SJCRH30 (cell line): ENCODE measurements around the gene ARID1B. TPM values are rescaled to one million over a fixed set of nuclear protein-coding genes. Genes with fewer than 3 reads are reported as not detected.
"Not testable (repeated sequence)": the region's sequence is repeated elsewhere in the genome, so short reads cannot be mapped to it uniquely, and the experiment has no call there.

Source experiments
- DNase-seq, 2 experiments: peaks; one replicate each; pipeline ENCODE4 v3.0.0-alpha.2; 2015 to 2020
- H3K27ac ChIP-seq: fragments of 250-450 bp; sonication (Bioruptor Pico); 2 replicates; pipeline ENCODE4 v1.5.1; 2020; ENCODE audit warnings: mild to moderate bottlenecking, moderate library complexity
- H3K27me3 ChIP-seq: fragments of 250-450 bp; sonication (Bioruptor Pico); 2 replicates; pipeline ENCODE4 v1.5.1; 2020; ENCODE audit warnings: mild to moderate bottlenecking, moderate library complexity
- H3K36me3 ChIP-seq: fragments of 250-450 bp; sonication (Bioruptor Pico); 2 replicates; pipeline ENCODE4 v1.5.1; 2020; ENCODE audit warnings: mild to moderate bottlenecking, moderate library complexity
- H3K4me1 ChIP-seq: fragments of 250-450 bp; sonication (Bioruptor Pico); 2 replicates; pipeline ENCODE4 v1.5.1; 2020; ENCODE audit warnings: mild to moderate bottlenecking, moderate library complexity
- H3K4me3 ChIP-seq: fragments of 250-450 bp; sonication (Bioruptor Pico); 2 replicates; pipeline ENCODE4 v1.5.1; 2020; ENCODE audit warnings: mild to moderate bottlenecking, moderate library complexity
- H3K9me3 ChIP-seq: fragments of 250-450 bp; sonication (Bioruptor Pico); replicated peaks from 2 replicates; pipeline ENCODE4 v1.5.1; 2020; ENCODE audit warnings: mild to moderate bottlenecking, moderate library complexity
- total RNA-seq: library from RNA; depleted of rRNA; stranded (reverse); fragments of >200 nt; shearing (Covaris generic); gene quantifications from 2 replicates; pipeline ENCODE4 v1.2.3, GENCODE V29; 2014

ARID1B gene
- total RNA-seq, 1 experiment from 2014 or later = 28.5 TPM

GRCh38 chr6:157029980-157030690 is 253.0 kb downstream of the ARID1B start:
- Histone ChIP-seq H3K4me1 (no peaks in the 10 kb centered on the region), H3K27me3 (no peaks in the 10 kb centered on the region), H3K4me3 (no peak overlapping the region), H3K9me3 (no peaks in the 10 kb centered on the region), H3K27ac (no peak overlapping the region), H3K36me3 (no peaks in the 10 kb centered on the region)
- DNase-seq = no peak

DNA sequence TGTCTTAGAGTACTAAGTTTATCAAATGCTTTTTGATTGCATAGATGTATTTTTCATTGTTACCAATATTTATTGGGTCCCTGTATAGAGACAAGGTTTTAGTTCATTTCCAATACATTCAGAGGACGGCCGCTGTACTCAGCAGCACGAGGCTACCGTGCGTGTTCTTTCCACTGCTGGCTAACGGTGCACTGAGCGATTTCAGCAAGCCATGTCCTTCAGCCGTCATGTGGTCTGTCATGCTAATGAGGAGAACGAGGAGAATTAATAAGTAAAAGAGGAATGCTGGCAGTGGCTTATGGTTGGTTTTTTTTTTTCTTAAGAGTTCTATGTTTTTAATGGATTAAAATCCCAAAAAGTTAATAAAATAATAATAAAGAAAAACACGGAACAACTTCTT is 253.6 kb downstream of the ARID1B start:
- H3K27me3 ChIP-seq = no peaks in the 10 kb centered on the region
- no peaks in the 10 kb centered on the region for H3K36me3 ChIP-seq
- H3K4me1 ChIP-seq = no peaks in the 10 kb centered on the region
- no peak overlapping the region for H3K27ac ChIP-seq
- no peak overlapping the region for H3K4me3 ChIP-seq
- no peak for DNase-seq
- H3K9me3 ChIP-seq = no peaks in the 10 kb centered on the region

DNA sequence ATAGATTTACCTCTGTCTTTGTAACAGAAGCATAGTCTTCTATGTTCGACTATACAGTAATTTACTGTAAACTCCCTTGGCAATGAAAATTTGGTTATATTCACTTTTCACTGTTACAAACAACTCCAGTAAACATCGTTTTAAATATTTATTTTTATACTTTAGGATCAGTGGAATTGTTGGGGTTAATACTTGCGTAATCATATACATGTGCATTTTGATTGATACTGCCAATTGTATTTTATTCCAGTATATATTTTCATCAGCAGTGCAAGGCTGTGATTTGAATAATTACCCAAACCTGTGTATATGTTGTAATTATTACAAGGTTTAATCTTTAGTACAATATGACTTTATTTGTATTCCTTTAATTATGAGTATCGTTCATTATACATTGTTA is 255.7 kb downstream of the ARID1B start:
- Histone ChIP-seq H3K9me3 (no peaks in the 10 kb centered on the region), H3K36me3 (no peaks in the 10 kb centered on the region), H3K27me3 (no peaks in the 10 kb centered on the region), H3K4me3 (no peak overlapping the region), H3K4me1 (no peaks in the 10 kb centered on the region), H3K27ac (no peak overlapping the region)
- no peak for DNase-seq

- no peak for DNase-seq
- Histone ChIP-seq H3K9me3 (no peaks in the 10 kb centered on the region), H3K27ac (no peak overlapping the region), H3K4me1 (no peaks in the 10 kb centered on the region), H3K4me3 (no peak overlapping the region), H3K36me3 (no peaks in the 10 kb centered on the region), H3K27me3 (no peaks in the 10 kb centered on the region)
Observed at GRCh38 chr6:157033428-157034140, 256.4 kb downstream of the ARID1B start.

- DNase-seq = peak in 1 of 2 experiments; percentile 53
- H3K36me3 ChIP-seq = no peaks in the 10 kb centered on the region
- H3K9me3 ChIP-seq = no peaks in the 10 kb centered on the region
- H3K27ac ChIP-seq = no peak overlapping the region
- H3K4me3 ChIP-seq = no peak overlapping the region
- H3K27me3 ChIP-seq = no peaks in the 10 kb centered on the region
- H3K4me1 ChIP-seq = no peaks in the 10 kb centered on the region
Observed at GRCh38 chr6:157034436-157035230, 257.5 kb downstream of the ARID1B start.

DNA sequence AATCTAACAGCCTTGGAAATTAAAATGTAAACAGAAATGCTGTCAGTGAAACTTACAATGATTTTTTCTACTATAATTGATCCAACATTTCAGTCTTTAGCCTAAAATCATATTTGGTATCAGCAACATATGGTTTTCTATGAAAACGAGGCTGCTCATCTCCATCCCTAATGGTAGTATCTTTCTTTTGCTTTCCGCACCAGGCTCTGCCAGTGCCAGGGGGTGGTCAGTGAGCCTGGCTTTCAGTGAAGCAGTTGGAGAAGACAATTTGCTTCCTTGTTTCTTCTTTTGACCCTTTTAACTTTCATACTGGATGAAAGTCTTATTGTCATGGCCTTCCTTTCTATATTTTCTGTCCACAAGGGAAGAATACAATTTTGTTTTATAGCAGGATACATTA is 258.4 kb downstream of the ARID1B start:
- Histone ChIP-seq H3K4me3 (no peak overlapping the region), H3K9me3 (no peaks in the 10 kb centered on the region), H3K36me3 (no peaks in the 10 kb centered on the region), H3K27me3 (no peaks in the 10 kb centered on the region), H3K4me1 (no peaks in the 10 kb centered on the region), H3K27ac (no peak overlapping the region)
- no peak for DNase-seq

DNA sequence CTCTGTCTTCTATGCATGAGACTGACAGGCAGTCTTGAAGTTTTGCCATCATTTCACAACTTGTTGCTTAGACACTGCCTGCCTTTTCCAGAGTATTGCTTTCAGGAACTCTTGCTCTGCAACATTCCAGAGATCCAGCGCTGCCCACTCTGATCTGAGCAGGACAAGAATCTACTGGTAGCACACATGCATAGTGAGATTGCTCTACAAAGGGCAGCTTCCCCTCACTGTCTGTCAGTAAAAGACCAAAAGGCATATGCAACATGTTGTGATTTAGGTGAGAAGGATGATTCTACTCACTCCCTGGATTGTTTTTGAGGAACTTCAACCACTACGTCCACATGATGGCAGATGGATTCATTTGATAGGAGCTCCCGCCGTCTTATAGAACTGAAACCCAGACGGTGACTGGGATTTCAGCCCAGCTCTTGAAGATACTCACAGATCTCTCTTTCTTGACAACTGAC is 259.1 kb downstream of the ARID1B start:
- H3K27ac ChIP-seq = no peak overlapping the region
- no peak for DNase-seq
- no peak overlapping the region for H3K4me3 ChIP-seq
- no peaks in the 10 kb centered on the region for H3K27me3 ChIP-seq
- H3K9me3 ChIP-seq = no peaks in the 10 kb centered on the region
- no peaks in the 10 kb centered on the region for H3K36me3 ChIP-seq
- H3K4me1 ChIP-seq = no peaks in the 10 kb centered on the region

DNA sequence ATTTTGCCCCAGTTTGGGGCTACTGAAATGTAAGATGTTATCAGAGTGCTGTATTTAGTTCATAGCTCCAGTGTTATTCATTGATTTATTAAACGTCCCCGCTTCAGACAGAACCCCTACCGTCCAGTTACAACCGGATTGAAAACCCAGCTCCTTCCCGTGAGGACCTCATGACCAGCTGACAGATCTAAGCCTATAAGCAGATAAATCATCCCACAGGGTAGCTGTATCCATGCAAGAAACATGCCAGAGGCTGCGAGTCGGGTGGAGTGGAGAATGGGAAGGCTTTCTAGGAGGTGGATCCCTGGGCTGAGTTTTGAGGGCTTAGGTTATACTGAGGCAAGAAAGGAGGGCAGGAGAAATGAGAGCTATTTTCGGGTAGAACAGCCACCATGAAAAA is 260.0 kb downstream of the ARID1B start:
- H3K27me3 ChIP-seq = no peaks in the 10 kb centered on the region
- no peak overlapping the region for H3K4me3 ChIP-seq
- no peaks in the 10 kb centered on the region for H3K9me3 ChIP-seq
- no peaks in the 10 kb centered on the region for H3K36me3 ChIP-seq
- no peaks in the 10 kb centered on the region for H3K4me1 ChIP-seq
- DNase-seq = no peak
- no peak overlapping the region for H3K27ac ChIP-seq

GRCh38 chr6:157038610-157039009 is 261.4 kb downstream of the ARID1B start:
- Histone ChIP-seq H3K4me3 (no peak overlapping the region), H3K36me3 (no peaks in the 10 kb centered on the region), H3K9me3 (no peaks in the 10 kb centered on the region), H3K27ac (no peak overlapping the region), H3K27me3 (no peaks in the 10 kb centered on the region), H3K4me1 (no peaks in the 10 kb centered on the region)
- DNase-seq = no peak

GRCh38 chr6:157039639-157040038 is 262.5 kb downstream of the ARID1B start:
- not testable (repeated sequence) for H3K4me1 ChIP-seq, H3K27ac ChIP-seq, H3K9me3 ChIP-seq, H3K36me3 ChIP-seq, DNase-seq, H3K4me3 ChIP-seq, H3K27me3 ChIP-seq

DNA sequence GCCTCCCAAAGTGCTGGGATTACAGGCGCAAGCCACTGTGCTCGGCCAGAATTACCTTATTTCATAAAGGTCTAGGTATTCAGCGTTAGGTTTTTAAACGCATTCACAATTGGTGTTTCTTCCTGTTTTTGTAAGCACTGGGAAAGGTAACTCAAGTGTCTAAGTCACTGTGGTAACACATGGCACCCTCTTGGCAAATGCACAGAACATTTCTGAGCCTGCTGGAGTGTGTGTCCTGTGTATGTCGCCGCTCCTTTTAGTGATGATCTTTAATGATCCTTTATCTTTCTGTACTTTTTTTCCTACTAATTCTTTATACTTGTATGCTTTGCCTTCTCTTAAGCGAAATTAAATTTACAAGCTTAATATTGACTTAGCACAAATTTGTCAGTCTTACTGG is 263.0 kb downstream of the ARID1B start:
- Histone ChIP-seq H3K4me3 (no peak overlapping the region), H3K27ac (no peak overlapping the region), H3K9me3 (no peaks in the 10 kb centered on the region), H3K27me3 (no peaks in the 10 kb centered on the region), H3K4me1 (no peaks in the 10 kb centered on the region), H3K36me3 (no peaks in the 10 kb centered on the region)
- DNase-seq = no peak

- peaks cover 2% of the 10 kb centered on the region; the same call in 1 of the 2 replicates for H3K4me1 ChIP-seq
- peak; percentile 22 to 66 for DNase-seq
- H3K27ac ChIP-seq = no peak overlapping the region
- no peaks in the 10 kb centered on the region for H3K27me3 ChIP-seq
- no peaks in the 10 kb centered on the region for H3K36me3 ChIP-seq
- H3K9me3 ChIP-seq = no peaks in the 10 kb centered on the region
- H3K4me3 ChIP-seq = no peak overlapping the region
Observed at GRCh38 chr6:157045831-157046454, 268.8 kb downstream of the ARID1B start.

- Histone ChIP-seq H3K36me3 (no peaks in the 10 kb centered on the region), H3K4me3 (no peak overlapping the region), H3K9me3 (no peaks in the 10 kb centered on the region), H3K27me3 (no peaks in the 10 kb centered on the region), H3K27ac (no peak overlapping the region), H3K4me1 (peaks cover 2% of the 10 kb centered on the region; the same call in 1 of the 2 replicates)
- DNase-seq = no peak
Observed at GRCh38 chr6:157046776-157047175, 269.6 kb downstream of the ARID1B start.

DNA sequence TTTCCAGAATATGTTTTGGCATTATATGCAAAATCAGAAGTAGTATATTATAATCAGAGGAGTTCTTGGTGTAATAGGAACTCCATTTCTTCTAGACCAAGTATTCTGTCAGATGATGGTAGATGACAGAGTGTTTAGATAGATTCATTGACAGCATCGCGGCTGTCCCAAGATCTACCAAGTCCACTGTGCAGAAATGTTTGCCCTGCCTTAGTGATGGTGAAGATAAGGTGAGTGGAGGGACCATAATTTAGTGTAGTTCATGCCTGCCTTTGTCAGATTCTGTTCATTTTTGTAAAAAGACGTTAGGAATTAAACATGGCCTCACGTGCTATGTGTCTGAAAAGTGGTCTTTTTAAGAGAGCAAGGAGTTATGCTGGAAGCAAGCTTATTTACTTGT is 270.1 kb downstream of the ARID1B start:
- H3K27ac ChIP-seq = no peak overlapping the region
- no peaks in the 10 kb centered on the region for H3K36me3 ChIP-seq
- H3K27me3 ChIP-seq = no peaks in the 10 kb centered on the region
- H3K4me3 ChIP-seq = no peak overlapping the region
- peaks cover 2% of the 10 kb centered on the region; the same call in 1 of the 2 replicates for H3K4me1 ChIP-seq
- DNase-seq = no peak
- no peaks in the 10 kb centered on the region for H3K9me3 ChIP-seq

DNA sequence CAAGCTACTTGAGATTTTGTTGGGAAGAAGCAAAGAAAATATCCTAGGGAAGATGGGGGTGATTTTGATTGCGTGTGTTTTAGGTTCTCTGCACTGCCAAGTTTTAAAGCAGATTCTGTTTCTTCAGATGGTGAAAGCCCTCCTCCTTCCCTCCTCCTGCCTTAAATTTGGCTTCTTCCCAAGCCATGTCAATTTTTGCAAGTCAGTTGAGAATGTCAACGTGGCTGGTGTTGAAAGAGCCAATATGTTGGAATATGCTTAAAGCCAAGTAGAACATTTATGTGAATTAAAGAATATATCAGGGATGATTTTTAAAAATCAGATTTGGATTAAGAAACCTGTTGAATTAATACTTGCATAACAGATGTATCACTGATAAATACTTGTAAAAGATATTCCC is 270.8 kb downstream of the ARID1B start:
- no peaks in the 10 kb centered on the region for H3K9me3 ChIP-seq
- peaks cover 2% of the 10 kb centered on the region; the same call in 1 of the 2 replicates for H3K4me1 ChIP-seq
- no peaks in the 10 kb centered on the region for H3K27me3 ChIP-seq
- H3K27ac ChIP-seq = no peak overlapping the region
- no peaks in the 10 kb centered on the region for H3K36me3 ChIP-seq
- no peak for DNase-seq
- H3K4me3 ChIP-seq = no peak overlapping the region
